Endothelial cell of umbilical vein (primary cell): ENCODE data around the gene PLEKHA6. TPM values are rescaled to one million over a fixed set of nuclear protein-coding genes. Genes with fewer than 3 reads are reported as not detected.

ENCODE experiments used
- BruUV-seq: library from RNA; stranded (reverse); fragments of 400-500 nt; replicated peaks from 2 replicates; lab custom pipeline; 2021; lab: Mats Ljungman, UMichigan
- CTCF ChIA-PET: fragments of 300-600, 350-600 bp; sonication (Branson Sonifier 250); formaldehyde crosslinking; loops from one replicate; lab custom pipeline; 2021; ENCODE audit warnings: antibody characterized with exemption, inconsistent platforms; lab: Charles Lee
- POLR2A ChIA-PET: fragments of 300-600, 350-600 bp; sonication (Branson Sonifier 250); formaldehyde crosslinking; loops from one replicate; lab custom pipeline; 2021; ENCODE audit warnings: antibody characterized with exemption, inconsistent platforms; lab: Charles Lee
- DNase-seq: peaks from one replicate; pipeline ENCODE4 v3.0.0-alpha.2; 2011; ENCODE audit warnings: low read depth, low spot score
- FAIRE-seq: peaks from 2 replicates; lab custom pipeline; 2011; peaks lifted over from hg19 to GRCh38; lab: Jason Lieb, UNC
- H2AFZ ChIP-seq: 2 replicates; pipeline ENCODE4 v1.6.0; 2012; ENCODE audit warnings: low read depth, low read length, control low read depth, inconsistent platforms
- H3K27ac ChIP-seq: 2 replicates; pipeline ENCODE4 v1.5.1; 2011; ENCODE audit warnings: low read depth, mild to moderate bottlenecking, control low read depth, low read length, moderate library complexity; ENCODE audit not compliant: insufficient read depth
- H3K27me3 ChIP-seq, 2 experiments: 2 replicates each; pipeline versions ENCODE4 v1.6.0 to v1.6.1; 2011; ENCODE audit warnings: low read length in 2 of 2, mixed read lengths in 1 of 2; ENCODE audit not compliant: control insufficient read depth in 2 of 2, insufficient read depth in 2 of 2
- H3K36me3 ChIP-seq, 2 experiments: 2 replicates in 1 of 2; 3 replicates in 1 of 2; pipeline ENCODE4 v1.5.1; 2011; ENCODE audit warnings: low read length in 2 of 2, mild to moderate bottlenecking in 1 of 2, moderate library complexity in 1 of 2; ENCODE audit not compliant: control insufficient read depth in 2 of 2, insufficient read depth in 2 of 2; ENCODE audit errors: extremely low read depth in 1 of 2
- H3K4me1 ChIP-seq: 3 replicates; pipeline ENCODE4 v1.5.1; 2011; ENCODE audit warnings: mild to moderate bottlenecking, low read length; ENCODE audit not compliant: control insufficient read depth, insufficient read depth; ENCODE audit errors: extremely low read depth
- H3K4me2 ChIP-seq: 2 replicates; pipeline ENCODE4 v1.6.1; 2011; ENCODE audit warnings: low read length, control low read depth, mixed read lengths; ENCODE audit not compliant: insufficient read depth
- H3K4me3 ChIP-seq, 3 experiments: fragments of 200-600 bp in 1 of 3; sonication (generic), shearing (Covaris generic) in 1 of 3; replicated peaks in 1 of 3; 2 replicates each; pipeline ENCODE4 v1.5.1; 2011 to 2016; ENCODE audit warnings: control low read depth in 3 of 3, low read length in 3 of 3, mild to moderate bottlenecking in 2 of 3, inconsistent platforms in 1 of 3, low read depth in 1 of 3, moderate library complexity in 1 of 3; ENCODE audit not compliant: insufficient read depth in 1 of 3
- H3K79me2 ChIP-seq: 2 replicates; pipeline ENCODE4 v1.6.0; 2012; ENCODE audit warnings: low read length, inconsistent platforms; ENCODE audit not compliant: control insufficient read depth, insufficient read depth
- H3K9ac ChIP-seq: replicated peaks from 2 replicates; pipeline ENCODE3; 2011; ENCODE audit warnings: low read length, control low read depth; ENCODE audit not compliant: insufficient read depth; ENCODE audit errors: extremely low read depth
- H3K9me1 ChIP-seq: replicated peaks from 3 replicates; pipeline ENCODE4 v1.6.0; 2011; ENCODE audit warnings: mild to moderate bottlenecking, low read length; ENCODE audit not compliant: control insufficient read depth, insufficient read depth; ENCODE audit errors: extremely low read depth
- H3K9me3 ChIP-seq: replicated peaks from 2 replicates; pipeline ENCODE4 v1.5.1; 2012; ENCODE audit warnings: low read length, inconsistent platforms; ENCODE audit not compliant: control insufficient read depth, insufficient read depth
- H4K20me1 ChIP-seq: replicated peaks from 2 replicates; pipeline ENCODE3; 2011; ENCODE audit warnings: mild to moderate bottlenecking, low read length; ENCODE audit not compliant: control insufficient read depth, insufficient read depth; ENCODE audit errors: extremely low read depth
- CTCF ChIP-seq, 2 donors: IDR thresholded peaks; 1 replicate in 1 of 2; 2 replicates in 1 of 2; pipeline ENCODE4 v1.5.1; 2011; ENCODE audit warnings: low read length in 2 of 2, mild to moderate bottlenecking in 2 of 2, moderate library complexity in 2 of 2, control low read depth in 1 of 2, inconsistent platforms in 1 of 2, low read depth in 1 of 2; ENCODE audit not compliant: insufficient read depth in 1 of 2; ENCODE audit errors: extremely low read depth in 1 of 2
- EZH2 ChIP-seq: IDR thresholded peaks from 2 replicates; pipeline ENCODE4 v1.6.1; 2012; ENCODE audit warnings: borderline replicate concordance, low read depth, mild to moderate bottlenecking, moderate library complexity, low read length, inconsistent platforms; ENCODE audit not compliant: severe bottlenecking
- FOS ChIP-seq: IDR thresholded peaks from 2 replicates; pipeline ENCODE4 v1.6.1; 2011; ENCODE audit warnings: mild to moderate bottlenecking, low read length, moderate library complexity, borderline replicate concordance; ENCODE audit not compliant: insufficient read depth
- GATA2 ChIP-seq: IDR thresholded peaks from 2 replicates; pipeline ENCODE4 v1.7.0; 2011; ENCODE audit warnings: low read depth, mild to moderate bottlenecking, moderate library complexity, mixed read lengths, low read length; ENCODE audit not compliant: insufficient read length, insufficient read depth
- JUN ChIP-seq: IDR thresholded peaks from 2 replicates; pipeline ENCODE4 v1.6.1; 2011; ENCODE audit warnings: borderline replicate concordance, low read depth; ENCODE audit not compliant: insufficient read length, insufficient read depth
- MAX ChIP-seq: IDR thresholded peaks from 2 replicates; pipeline ENCODE4 v1.6.1; 2011; ENCODE audit not compliant: insufficient read depth, insufficient read length
- MYC ChIP-seq: IDR thresholded peaks from one replicate; pipeline ENCODE4 v1.6.1; 2011; ENCODE audit warnings: mild to moderate bottlenecking, low read depth, low read length
- POLR2A ChIP-seq: IDR thresholded peaks from 2 replicates; pipeline ENCODE4 v1.6.1; 2012; ENCODE audit warnings: low read depth, mild to moderate bottlenecking, control low read depth, low read length
- POLR2AphosphoS5 ChIP-seq: IDR thresholded peaks from 2 replicates; pipeline ENCODE4 v1.6.1; 2012; ENCODE audit warnings: low read depth, mild to moderate bottlenecking, control low read depth, low read length, moderate library complexity; ENCODE audit not compliant: insufficient read depth
- dilution Hi-C: fragments of 300-500 bp; cut with MboI; formaldehyde crosslinking; loops from one replicate; pipeline ENCODE4 v1.15.0; 2019; ENCODE audit warnings: low sequenced_read_pairs; ENCODE audit not compliant: extremely low pct_ligation_motif_present
- intact Hi-C: fragments of 100-400 bp; cut with micrococcal nuclease; formaldehyde crosslinking; loops from one replicate; pipeline ENCODE4 v1.10.0; 2022
- polyA plus RNA-seq, 4 experiments: library from polyadenylated mRNA; depleted of rRNA in 3 of 4; stranded (reverse) in 3 of 4; unstranded in 1 of 4; fragments of >200 nt; gene quantifications; 2 replicates each; pipeline versions ENCODE4 v1.2.1 to v1.2.3, GENCODE V29; 2011 to 2012; ENCODE audit warnings: missing spikeins in 1 of 4
- total RNA-seq: library from RNA; stranded (reverse); gene quantifications from 2 replicates; pipeline ENCODE4 v1.2.3, GENCODE V29; 2021

Gene PLEKHA6
- total and polyA plus RNA-seq, 2 donors (not counting 3 experiments of a cell fraction or from before 2014, with no cell fraction given) = 2.1 to 15.0 TPM

GRCh38 chr1:204228896-204229295 is 130.8 kb downstream of the PLEKHA6 start:
- no TSS peak for BruUV-seq
- Histone ChIP-seq H3K79me2 (no peaks in the 10 kb centered on the region), H3K27ac (no peak overlapping the region), H3K9me1 (no peaks in the 10 kb centered on the region), H3K27me3 (no peaks in the 10 kb centered on the region), H4K20me1 (no peaks in the 10 kb centered on the region), H3K4me1 (no peaks in the 10 kb centered on the region), H3K4me3 (no peak overlapping the region), H2AFZ (no peak overlapping the region), H3K9ac (no peak overlapping the region), H3K9me3 (no peaks in the 10 kb centered on the region), H3K36me3 (no peaks in the 10 kb centered on the region), H3K4me2 (no peak overlapping the region)
- FAIRE-seq = no peak
- TF ChIP-seq JUN (no peak), CTCF (IDR thresholded peaks at IDR 0.05; ENCODE audit: extremely low read depth in 1 of 2, insufficient read depth in 1 of 2, low read depth in 1 of 2, low read length in 2 of 2) (no peak), EZH2 (no peak), GATA2 (no peak), POLR2AphosphoS5 (no peak), POLR2A (no peak), FOS (no peak), MYC (no peak), MAX (no peak)
- no peak for DNase-seq
- POLR2A ChIA-PET = no interaction called here
- CTCF ChIA-PET = interaction anchor here (0.7 to 4.9 kb wide), 8 partner anchors 15 to 169 kb away, joined by 3 to 25 read pairs (median 5); partner anchors contain the start of genes GOLT1A and PLEKHA6
- intact Hi-C loops = no loop called here
- dilution Hi-C loops = no loop called here
